Cardiac muscle cell (in vitro differentiated cells and primary cell): Measurements from ENCODE around the gene MTREX. TPM values are rescaled to one million over a fixed set of nuclear protein-coding genes. Genes with fewer than 3 reads are reported as not detected.

ENCODE experiments used
- DNase-seq, 2 donors: peaks; one replicate each; pipeline versions ENCODE4 v3.0.0 to v3.0.0-alpha.2; 2010 to 2017; ENCODE audit warnings: low read depth in 1 of 2, low spot score in 1 of 2
- H3K27ac ChIP-seq: fragments of 200-600 bp; sonication (generic); 2 replicates; pipeline ENCODE4 v1.5.1; 2016
- H3K27me3 ChIP-seq: fragments of 200-600 bp; sonication (generic); 2 replicates; pipeline ENCODE4 v1.6.0; 2016; ENCODE audit warnings: control low read depth
- H3K36me3 ChIP-seq: fragments of 200-600 bp; sonication (generic); 2 replicates; pipeline ENCODE4 v1.5.1; 2016; ENCODE audit warnings: control low read depth
- H3K4me1 ChIP-seq: fragments of 200-600 bp; sonication (generic); 2 replicates; pipeline ENCODE4 v1.8.1; 2017; ENCODE audit warnings: low read depth, mild to moderate bottlenecking, mixed run types
- H3K4me3 ChIP-seq: fragments of 200-600 bp; sonication (generic); 2 replicates; pipeline ENCODE4 v1.5.1; 2016; ENCODE audit warnings: mild to moderate bottlenecking
- H3K9me3 ChIP-seq: fragments of 200-600 bp; sonication (generic); 2 replicates; pipeline ENCODE4 v1.5.1; 2017; ENCODE audit warnings: low read depth, mild to moderate bottlenecking, control low read depth
- CTCF ChIP-seq: IDR thresholded peaks from 2 replicates; pipeline ENCODE4 v1.5.1; 2012; ENCODE audit warnings: low read depth, mild to moderate bottlenecking, low read length
- polyA plus RNA-seq: library from polyadenylated mRNA; unstranded; fragments of >200 nt; fragmentation: Nextera tagmentation; extraction: Ambion mirVana; gene quantifications from 2 replicates; pipeline ENCODE4 v1.2.1, GENCODE V29; 2016
- total RNA-seq: library from RNA; depleted of rRNA; stranded (reverse); fragments of >200 nt; gene quantifications from 2 replicates; pipeline ENCODE4 v1.2.3, GENCODE V29; 2016

Gene MTREX
- total and polyA plus RNA-seq, 2 experiments from 2014 or later: 32.8 to 65.2 TPM

- H3K4me3 ChIP-seq: no peak overlapping the region
- DNase-seq: peak in 1 of 2 donors; percentile 25
- H3K27ac ChIP-seq: no peak overlapping the region
- no peak for TF ChIP-seq CTCF
- no peaks in the 10 kb centered on the region for H3K9me3 ChIP-seq
- H3K36me3 ChIP-seq: no peaks in the 10 kb centered on the region
- H3K4me1 ChIP-seq: no peaks in the 10 kb centered on the region
- no peaks in the 10 kb centered on the region for H3K27me3 ChIP-seq
Measured at GRCh38 chr5:55456216-55456895, 148.6 kb downstream of the MTREX start.

- no peak for DNase-seq
- no peaks in the 10 kb centered on the region for H3K4me1 ChIP-seq
- H3K4me3 ChIP-seq: no peak overlapping the region
- H3K36me3 ChIP-seq: no peaks in the 10 kb centered on the region
- no peak overlapping the region for H3K27ac ChIP-seq
- no peaks in the 10 kb centered on the region for H3K9me3 ChIP-seq
- H3K27me3 ChIP-seq: no peaks in the 10 kb centered on the region
- no peak for TF ChIP-seq CTCF
Measured at GRCh38 chr5:55459572-55459971, 151.8 kb downstream of the MTREX start.

- no peak overlapping the region for H3K27ac ChIP-seq
- TF ChIP-seq CTCF: no peak
- H3K36me3 ChIP-seq: no peaks in the 10 kb centered on the region
- no peaks in the 10 kb centered on the region for H3K27me3 ChIP-seq
- no peaks in the 10 kb centered on the region for H3K9me3 ChIP-seq
- no peak overlapping the region for H3K4me3 ChIP-seq
- no peak for DNase-seq
- peaks cover 9% of the 10 kb centered on the region for H3K4me1 ChIP-seq
Measured at GRCh38 chr5:55463613-55464012, 155.8 kb downstream of the MTREX start.

GRCh38 chr5:55467862-55468551 lies 160.2 kb downstream of the MTREX start:
- Histone ChIP-seq H3K36me3 (no peaks in the 10 kb centered on the region), H3K4me3 (no peak overlapping the region), H3K27me3 (no peaks in the 10 kb centered on the region), H3K4me1 (peaks cover 9% of the 10 kb centered on the region), H3K9me3 (no peaks in the 10 kb centered on the region), H3K27ac (peak overlapping the region; percentile 57)
- TF ChIP-seq CTCF: no peak
- DNase-seq: no peak

GRCh38 chr5:55469839-55470238 lies 162.1 kb downstream of the MTREX start:
- Histone ChIP-seq H3K9me3 (no peaks in the 10 kb centered on the region), H3K36me3 (no peaks in the 10 kb centered on the region), H3K4me3 (no peak overlapping the region), H3K4me1 (peaks cover 9% of the 10 kb centered on the region), H3K27ac (no peak overlapping the region), H3K27me3 (no peaks in the 10 kb centered on the region)
- no peak for DNase-seq
- TF ChIP-seq CTCF: no peak
